ENCODE results near the gene KNSTRN.

DNA sequence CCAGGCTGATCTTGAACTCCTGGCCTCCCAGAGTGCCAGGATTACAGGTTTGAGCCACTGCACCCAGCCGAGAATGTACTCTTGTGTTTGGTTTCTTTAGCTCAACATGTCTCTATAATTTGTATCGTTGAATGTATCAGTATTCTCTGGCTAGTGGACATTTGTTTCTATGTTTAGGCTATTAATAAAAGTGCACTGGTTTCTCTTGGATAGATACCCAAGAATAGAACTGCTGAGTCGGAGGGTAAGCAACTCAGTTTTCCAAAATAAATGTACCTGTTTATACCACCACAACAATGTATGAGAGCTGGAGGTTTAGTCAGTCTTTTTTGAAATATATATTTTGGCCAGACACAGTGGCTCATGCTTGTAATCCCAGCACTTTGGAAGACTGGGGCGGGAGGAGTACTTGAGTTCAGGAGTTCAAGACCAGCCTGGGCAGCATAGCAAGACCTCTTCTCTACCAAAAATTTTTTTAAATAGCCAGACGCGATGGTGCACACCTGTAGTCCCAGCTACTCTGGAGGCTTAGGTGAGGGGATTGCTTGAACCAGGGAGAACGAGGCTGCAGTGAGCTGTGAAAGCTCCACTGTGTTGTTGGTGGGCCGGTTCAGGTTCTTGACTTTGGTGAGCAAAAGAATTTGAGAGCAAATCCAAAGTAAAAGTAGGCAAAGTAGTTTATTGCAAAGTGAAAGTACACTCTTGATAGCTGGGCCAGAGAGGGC is 15.3 kb downstream of the KNSTRN start:
- TF ChIP-seq POLR2A (IDR thresholded peaks at IDR 0.05; ENCODE audit: control extremely low read depth in 1 of 2, low read depth in 2 of 2, low read length in 2 of 2) (no peak), KDM1A (IDR thresholded peaks at IDR 0.05; ENCODE audit: borderline replicate concordance, low read length) (no peak), TAF1 (IDR thresholded peaks at IDR 0.05; ENCODE audit: low read depth, low read length) (no peak), ZNF274 (IDR thresholded peaks at IDR 0.05; ENCODE audit: borderline replicate concordance, extremely low read depth, low read length) (no peak), CHD1 (IDR thresholded peaks at IDR 0.05; ENCODE audit: low read depth, low read length) (no peak), SIX5 (IDR thresholded peaks at IDR 0.05; ENCODE audit: low read depth, low read length) (no peak), EZH2 (IDR thresholded peaks at IDR 0.05; ENCODE audit: low read depth, low read length, severe bottlenecking) (no peak), POLR2AphosphoS5 (IDR thresholded peaks at IDR 0.05; ENCODE audit: low read depth, low read length) (no peak), SP1 (IDR thresholded peaks at IDR 0.05; ENCODE audit: low read depth, low read length) (no peak)
- TF ChIP-seq, protein P1, sequence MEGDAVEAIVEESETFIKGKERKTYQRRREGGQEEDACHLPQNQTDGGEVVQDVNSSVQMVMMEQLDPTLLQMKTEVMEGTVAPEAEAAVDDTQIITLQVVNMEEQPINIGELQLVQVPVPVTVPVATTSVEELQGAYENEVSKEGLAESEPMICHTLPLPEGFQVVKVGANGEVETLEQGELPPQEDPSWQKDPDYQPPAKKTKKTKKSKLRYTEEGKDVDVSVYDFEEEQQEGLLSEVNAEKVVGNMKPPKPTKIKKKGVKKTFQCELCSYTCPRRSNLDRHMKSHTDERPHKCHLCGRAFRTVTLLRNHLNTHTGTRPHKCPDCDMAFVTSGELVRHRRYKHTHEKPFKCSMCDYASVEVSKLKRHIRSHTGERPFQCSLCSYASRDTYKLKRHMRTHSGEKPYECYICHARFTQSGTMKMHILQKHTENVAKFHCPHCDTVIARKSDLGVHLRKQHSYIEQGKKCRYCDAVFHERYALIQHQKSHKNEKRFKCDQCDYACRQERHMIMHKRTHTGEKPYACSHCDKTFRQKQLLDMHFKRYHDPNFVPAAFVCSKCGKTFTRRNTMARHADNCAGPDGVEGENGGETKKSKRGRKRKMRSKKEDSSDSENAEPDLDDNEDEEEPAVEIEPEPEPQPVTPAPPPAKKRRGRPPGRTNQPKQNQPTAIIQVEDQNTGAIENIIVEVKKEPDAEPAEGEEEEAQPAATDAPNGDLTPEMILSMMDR (IDR thresholded peaks at IDR 0.05; ENCODE audit: control extremely low read depth in 1 of 3, insufficient read depth in 1 of 3, low read depth in 1 of 3, low read length in 3 of 3), result no peak
- TF ChIP-seq, protein P2, sequence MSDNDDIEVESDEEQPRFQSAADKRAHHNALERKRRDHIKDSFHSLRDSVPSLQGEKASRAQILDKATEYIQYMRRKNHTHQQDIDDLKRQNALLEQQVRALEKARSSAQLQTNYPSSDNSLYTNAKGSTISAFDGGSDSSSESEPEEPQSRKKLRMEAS (IDR thresholded peaks at IDR 0.05), result no peak

Measured in H1 (cell line).